DMS114 treated with DMSO at 0.1 percent for 48 hours (cell line): ENCODE results near the gene MALL.
"Not testable (repeated sequence)": the region's sequence is repeated elsewhere in the genome, so short reads cannot be mapped to it uniquely, and the experiment has no call there.

Source experiments
- DNase-seq: peaks from one replicate; lab custom pipeline; 2025; ENCODE audit not compliant: unreplicated experiment; lab: John Stamatoyannopoulos, UW

The MALL gene

DNA sequence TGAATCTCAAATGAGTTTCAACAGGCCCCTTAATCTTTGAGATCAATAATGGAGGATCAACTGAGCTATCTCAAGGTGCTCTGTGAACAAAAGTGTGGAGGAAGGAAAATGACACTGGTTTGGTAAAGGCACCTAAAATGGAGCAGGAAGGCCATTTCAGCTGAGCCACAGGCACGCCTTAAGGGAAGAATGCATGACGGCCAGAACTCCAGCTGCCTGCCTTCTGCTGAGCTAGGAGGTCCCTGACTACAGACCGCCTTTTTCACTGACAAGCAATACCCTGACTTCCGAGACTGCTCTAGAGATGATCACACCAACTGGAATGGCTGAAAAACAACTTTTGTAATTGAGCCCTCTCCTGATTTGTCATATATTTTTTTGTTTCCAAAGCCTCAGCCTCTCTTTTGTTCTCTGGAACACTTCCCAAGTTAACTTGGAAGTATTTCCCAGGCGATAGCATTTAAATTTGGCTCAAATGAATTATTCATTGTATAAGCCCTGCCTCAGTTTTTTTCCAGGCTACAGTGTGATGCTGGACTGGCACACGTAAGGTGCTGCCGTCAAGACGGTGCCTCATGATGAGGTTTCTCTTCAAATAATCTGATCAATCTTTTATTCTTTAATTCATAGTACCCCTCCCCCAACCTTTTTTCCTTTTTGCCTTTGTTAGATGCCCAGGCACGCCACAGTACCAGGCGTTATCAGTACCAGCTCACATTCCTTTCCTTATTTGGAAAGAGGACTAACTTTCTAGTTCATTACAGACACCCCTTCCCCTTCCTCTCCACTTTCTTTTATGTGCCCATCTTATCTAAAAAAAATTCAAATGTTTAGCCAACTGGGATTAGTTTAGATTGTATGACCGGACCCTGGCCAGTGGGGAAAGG lies 60.9 kb downstream of the MALL start:
- DNase-seq, result not testable (repeated sequence)

GRCh38 chr2:110053688-110054087 lies 61.9 kb downstream of the MALL start:
- not testable (repeated sequence) for DNase-seq

DNA sequence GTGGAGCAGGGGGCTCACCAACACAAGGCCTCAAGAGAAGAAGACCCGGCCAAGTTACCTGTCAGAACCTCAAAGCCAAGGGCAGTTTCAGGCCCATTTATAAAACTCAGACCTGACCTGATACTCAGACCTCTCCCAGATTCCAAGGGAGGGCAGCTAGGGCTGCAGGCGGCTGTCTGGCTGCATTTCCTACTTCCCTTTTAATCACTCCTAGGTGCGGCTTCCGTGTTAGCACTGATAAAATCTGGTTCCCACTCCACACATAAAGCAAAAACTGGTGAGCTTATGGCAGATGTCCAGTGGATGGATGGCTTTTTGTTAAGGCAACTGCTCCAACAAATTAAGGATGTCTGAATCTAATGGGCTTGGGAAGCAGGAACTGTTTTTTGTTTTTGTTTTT lies 63.5 kb downstream of the MALL start:
- not testable (repeated sequence) for DNase-seq

DNA sequence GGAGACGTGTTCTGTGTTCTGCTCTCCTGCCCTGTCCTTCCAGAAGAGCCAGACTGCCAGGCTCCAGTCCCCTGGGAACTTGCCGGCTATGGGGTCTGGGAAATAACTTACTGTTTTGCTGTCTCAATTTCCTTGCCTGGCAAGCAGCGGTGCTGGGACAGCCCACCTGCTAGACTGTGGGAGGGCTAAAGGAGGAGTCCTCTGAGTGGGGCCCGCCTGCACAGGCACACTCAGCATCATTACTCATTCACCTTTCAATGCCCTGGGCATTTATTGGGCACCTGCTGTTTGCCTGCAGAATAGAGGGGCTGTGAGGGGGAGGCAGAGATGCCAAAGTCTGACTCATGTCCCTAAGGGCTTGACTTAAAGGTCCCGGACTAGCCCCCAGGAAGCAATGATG lies 65.4 kb downstream of the MALL start:
- not testable (repeated sequence) for DNase-seq

DNA sequence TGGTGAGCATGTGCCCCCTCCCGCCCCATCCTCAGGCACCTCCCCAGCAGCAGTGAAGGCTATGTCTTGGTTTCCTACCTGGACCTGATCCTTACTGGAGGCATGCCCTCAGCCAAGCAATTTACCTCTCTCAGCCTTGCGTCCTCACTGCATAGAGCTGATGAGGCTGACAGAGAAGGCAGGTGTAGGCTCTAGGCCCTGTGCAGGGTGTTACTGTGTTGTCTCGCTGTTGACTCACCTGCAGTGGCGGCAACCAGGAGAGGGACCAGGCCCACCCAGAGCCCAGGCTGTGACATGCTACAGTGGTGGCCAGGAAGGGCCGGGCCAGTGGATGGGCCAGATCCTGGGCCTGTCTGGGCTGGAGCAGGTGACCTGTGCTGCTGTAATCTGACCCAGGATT lies 65.9 kb downstream of the MALL start:
- DNase-seq, result not testable (repeated sequence)

DNA sequence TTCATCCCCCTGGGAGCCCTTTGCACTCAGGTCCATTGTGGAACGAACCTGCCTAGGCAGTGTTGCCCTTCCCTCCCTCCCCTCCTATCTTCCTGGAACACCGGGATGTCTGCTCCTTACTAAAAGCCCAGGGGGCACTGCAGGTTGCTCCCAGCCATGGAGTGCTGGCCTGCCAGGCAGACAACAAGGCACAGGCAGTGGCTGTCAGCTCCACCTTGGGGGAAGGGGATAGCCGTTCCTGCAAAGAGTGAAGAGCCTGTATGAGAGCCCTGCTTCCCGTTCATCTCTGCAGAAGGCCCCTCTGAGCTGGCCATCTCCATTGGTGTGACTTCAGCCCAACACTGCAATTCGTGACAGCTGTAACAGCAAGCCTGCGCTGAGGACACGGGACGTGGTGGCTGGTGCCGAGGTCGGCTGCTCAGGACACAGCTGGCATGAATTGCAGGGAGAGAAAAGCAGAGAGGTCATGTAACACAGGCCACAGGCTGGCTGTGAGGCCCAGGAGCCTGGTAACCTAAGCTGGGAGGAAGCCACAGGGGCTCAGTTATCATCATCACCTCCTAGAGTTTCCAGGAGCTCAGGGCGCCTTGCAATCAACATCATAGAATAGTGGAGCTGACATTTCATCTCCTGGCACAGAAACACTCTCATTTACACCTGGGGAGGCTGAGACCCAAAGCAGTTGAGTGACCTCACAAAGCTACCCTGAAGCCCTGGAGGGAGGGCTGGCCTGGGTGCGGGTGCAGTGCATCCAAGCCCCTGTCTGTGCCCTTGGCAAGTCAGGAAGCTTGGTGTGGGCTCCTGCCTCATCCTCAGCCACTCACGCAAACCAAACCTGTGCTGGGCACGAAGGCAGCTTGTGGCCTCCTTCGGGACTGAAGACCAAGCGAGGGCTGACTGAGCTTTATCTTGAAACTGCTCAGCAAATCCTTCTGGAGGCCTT lies 67.1 kb downstream of the MALL start:
- DNase-seq, result not testable (repeated sequence)

DNA sequence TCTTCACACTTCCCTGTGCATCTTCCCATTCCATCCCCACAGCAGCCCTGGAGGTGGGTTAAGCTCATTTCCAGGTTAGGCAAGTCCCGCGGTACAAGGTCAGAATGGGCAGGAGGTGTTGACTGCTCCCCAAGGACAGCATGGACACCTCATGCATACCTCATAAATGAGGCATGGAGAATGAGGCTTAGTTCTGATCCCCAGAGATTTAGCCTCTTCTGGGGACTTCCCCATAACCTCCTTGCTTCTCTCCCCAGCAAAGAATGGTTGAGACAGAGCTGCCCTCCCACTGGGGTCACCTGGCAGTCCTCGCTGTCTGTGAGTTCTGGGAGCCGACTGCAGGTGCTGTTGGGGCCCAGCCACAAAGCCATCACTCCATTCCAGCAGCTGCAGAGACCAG lies 68.4 kb downstream of the MALL start:
- DNase-seq, result not testable (repeated sequence)

GRCh38 chr2:110041941-110042660 lies 73.5 kb downstream of the MALL start:
- DNase-seq, result not testable (repeated sequence)

DNA sequence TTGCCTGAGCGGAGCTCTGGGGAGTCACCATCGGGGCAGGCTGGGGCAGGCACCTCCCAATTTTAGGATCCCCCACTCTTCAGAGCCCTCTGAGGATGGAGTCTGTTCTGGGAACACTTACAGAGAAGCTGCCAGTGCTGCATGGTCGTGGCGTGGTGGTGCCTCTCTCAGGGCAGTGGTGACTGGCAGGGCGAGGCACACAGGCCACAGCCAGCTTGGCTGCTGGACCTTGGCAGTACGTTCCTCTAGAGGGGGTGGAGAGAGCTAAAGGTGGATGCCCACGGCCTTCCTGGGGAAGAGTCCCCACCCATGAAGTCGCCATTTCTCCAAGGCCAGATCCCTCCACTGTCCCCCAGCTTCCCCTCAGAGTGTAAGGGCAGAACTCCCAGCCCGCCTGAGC lies 78.3 kb downstream of the MALL start:
- DNase-seq, result not testable (repeated sequence)

DNA sequence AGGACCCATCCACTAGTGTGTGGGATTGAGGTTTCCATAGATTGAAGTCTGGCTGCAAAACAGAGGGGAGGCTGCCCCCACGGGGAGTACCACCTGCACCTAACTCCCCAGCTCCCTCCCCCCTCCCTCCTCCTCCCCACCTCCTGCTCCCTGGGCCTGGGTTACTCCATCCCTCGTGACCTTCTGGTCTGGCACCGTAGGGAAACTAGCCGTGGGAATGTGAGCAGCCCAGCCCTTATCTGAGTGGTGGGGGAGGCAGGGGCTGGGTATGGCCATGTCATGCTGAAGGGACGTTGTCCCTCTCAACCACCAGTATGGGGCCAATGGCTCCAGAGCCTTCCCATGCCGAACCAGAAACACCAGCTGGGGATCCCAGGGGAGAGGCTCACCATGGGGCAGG lies 80.2 kb downstream of the MALL start:
- DNase-seq, result not testable (repeated sequence)

DNA sequence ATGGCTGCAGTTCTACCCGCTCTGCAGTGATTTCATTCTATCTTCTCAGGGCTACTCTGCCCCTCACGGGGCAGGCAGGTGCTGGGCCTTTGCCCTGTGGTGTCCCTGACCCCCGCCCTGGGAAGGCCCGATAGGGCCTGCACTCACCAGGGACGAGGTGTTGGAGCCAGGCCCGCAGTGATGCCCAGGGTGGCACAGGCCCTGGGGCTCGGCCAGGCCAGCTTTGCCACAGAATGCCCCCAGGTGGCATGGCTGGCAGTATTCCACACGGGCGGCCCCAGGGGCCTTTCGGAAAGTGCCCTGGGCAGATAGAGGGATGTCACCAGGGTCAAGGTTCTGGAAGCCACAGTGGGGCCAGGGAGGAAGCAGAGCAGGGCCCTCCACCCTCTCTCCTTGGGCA lies 80.7 kb downstream of the MALL start:
- not testable (repeated sequence) for DNase-seq
